Esophagus muscularis mucosa (tissue), 4 donors: ENCODE measurements around the gene FNIP2. TPM values are rescaled to one million over a fixed set of nuclear protein-coding genes. Genes with fewer than 3 reads are reported as not detected.
A peak's percentile ranks its signal among the peaks of the same experiment; 100 is the strongest.
"Not testable (repeated sequence)": the region's sequence is repeated elsewhere in the genome, so short reads cannot be mapped to it uniquely, and the experiment has no call there.

Experiments used
- DNase-seq: peaks from one replicate; pipeline ENCODE4 v3.0.0-alpha.2; 2017; ENCODE audit errors: extremely low spot score
- H3K27ac ChIP-seq, 4 donors: fragments of 200-600 bp; sonication (generic); replicated peaks in 1 of 4; 1 replicate in 3 of 4; 2 replicates in 1 of 4; pipeline ENCODE4 v1.5.1; 2016 to 2019; ENCODE audit warnings: mild to moderate bottlenecking in 1 of 4
- H3K27me3 ChIP-seq, 4 donors: fragments of 200-600 bp; sonication (generic); one replicate each; pipeline versions ENCODE4 v1.5.1 to v1.6.0; 2016 to 2019
- H3K36me3 ChIP-seq, 4 donors: fragments of 200-600 bp; sonication (generic); one replicate each; pipeline ENCODE4 v1.5.1; 2016 to 2019
- H3K4me1 ChIP-seq, 4 donors: fragments of 200-600 bp; sonication (generic); one replicate each; pipeline ENCODE4 v1.5.1; 2016 to 2019
- H3K4me3 ChIP-seq, 4 donors: fragments of 200-600 bp; sonication (generic); 1 replicate in 2 of 4; 2 replicates in 2 of 4; pipeline ENCODE4 v1.5.1; 2016 to 2019; ENCODE audit warnings: mild to moderate bottlenecking in 4 of 4, moderate library complexity in 1 of 4
- H3K9me3 ChIP-seq, 4 donors: fragments of 200-600 bp; sonication (generic); 1 replicate in 3 of 4; 2 replicates in 1 of 4; pipeline ENCODE4 v1.5.1; 2016 to 2019
- EP300 ChIP-seq: sonication (generic); formaldehyde crosslinking; IDR thresholded peaks from one replicate; pipeline ENCODE4 v1.6.1; 2017; ENCODE audit warnings: antibody characterized with exemption
- POLR2A ChIP-seq: fragments of 450-650 bp; IDR thresholded peaks from one replicate; pipeline ENCODE4 v1.6.1; 2017; ENCODE audit warnings: antibody characterized with exemption, moderate library complexity, mild to moderate bottlenecking, low read depth
- POLR2AphosphoS5 ChIP-seq, 2 donors: sonication (generic); formaldehyde crosslinking; IDR thresholded peaks; one replicate each; pipeline ENCODE4 v1.6.1; 2017; ENCODE audit warnings: antibody characterized with exemption in 2 of 2
- WGBS: methylation state at CpG from one replicate; pipeline ENCODE4 v1.1.5; 2018; 5-methylcytosine and 5-hydroxymethylcytosine counted together
- intact Hi-C: fragments of 100-400 bp; cut with DNase I; formaldehyde crosslinking; loops from one replicate; pipeline ENCODE4 v1.15.1; 2023
- total RNA-seq, 4 donors: library from RNA; depleted of rRNA; stranded (reverse); fragments of >200 nt; gene quantifications; one replicate each; pipeline versions ENCODE4 v1.1.0 to v1.2.1, GENCODE V29; 2016
- TF ChIP-seq, protein P1 (sequence below), 3 experiments: fragments of 200-600 bp in 2 of 3; fragments of 450-650 bp in 1 of 3; sonication (generic) in 2 of 3; IDR thresholded peaks; one replicate each; pipeline ENCODE4 v1.5.1; 2017 to 2019; ENCODE audit warnings: antibody characterized with exemption in 3 of 3, mild to moderate bottlenecking in 2 of 3, moderate library complexity in 1 of 3

FNIP2 gene
- total RNA-seq, 4 donors from 2014 or later, result 80.0 to 97.7 (median 87.4) TPM

DNA sequence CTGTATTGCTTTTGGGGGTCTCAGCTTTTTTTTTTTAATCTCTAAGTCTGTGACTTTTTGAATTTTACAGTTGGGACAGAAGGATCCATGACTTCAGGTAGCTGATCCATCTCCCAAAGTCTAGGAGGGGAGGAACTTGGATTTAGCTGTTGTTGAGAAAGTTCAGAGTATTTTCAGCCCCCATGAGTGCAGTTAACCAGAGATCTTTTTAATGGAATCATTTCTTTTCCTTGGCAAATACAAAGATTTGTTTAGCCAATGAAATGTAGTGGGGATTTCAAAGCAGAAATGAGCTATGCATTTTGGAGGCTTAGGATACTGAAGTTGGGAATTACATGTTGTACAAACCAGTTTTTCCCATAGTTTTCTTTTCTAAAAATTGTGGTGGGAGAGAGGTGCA, 18.1 kb downstream of the FNIP2 start:
- Histone ChIP-seq H3K4me1 (peaks cover 74 to 85% (median 85%) of the 10 kb centered on the region in 4 donors), H3K27ac (peak overlapping the region; percentile 58 to 74 (median 70)), H3K4me3 (no peak overlapping the region), H3K27me3 (no peaks in the 10 kb centered on the region), H3K9me3 (no peaks in the 10 kb centered on the region), H3K36me3 (no peaks in the 10 kb centered on the region)
- intact Hi-C loops, result no loop called here
- no peak for DNase-seq
- TF ChIP-seq, protein P1, sequence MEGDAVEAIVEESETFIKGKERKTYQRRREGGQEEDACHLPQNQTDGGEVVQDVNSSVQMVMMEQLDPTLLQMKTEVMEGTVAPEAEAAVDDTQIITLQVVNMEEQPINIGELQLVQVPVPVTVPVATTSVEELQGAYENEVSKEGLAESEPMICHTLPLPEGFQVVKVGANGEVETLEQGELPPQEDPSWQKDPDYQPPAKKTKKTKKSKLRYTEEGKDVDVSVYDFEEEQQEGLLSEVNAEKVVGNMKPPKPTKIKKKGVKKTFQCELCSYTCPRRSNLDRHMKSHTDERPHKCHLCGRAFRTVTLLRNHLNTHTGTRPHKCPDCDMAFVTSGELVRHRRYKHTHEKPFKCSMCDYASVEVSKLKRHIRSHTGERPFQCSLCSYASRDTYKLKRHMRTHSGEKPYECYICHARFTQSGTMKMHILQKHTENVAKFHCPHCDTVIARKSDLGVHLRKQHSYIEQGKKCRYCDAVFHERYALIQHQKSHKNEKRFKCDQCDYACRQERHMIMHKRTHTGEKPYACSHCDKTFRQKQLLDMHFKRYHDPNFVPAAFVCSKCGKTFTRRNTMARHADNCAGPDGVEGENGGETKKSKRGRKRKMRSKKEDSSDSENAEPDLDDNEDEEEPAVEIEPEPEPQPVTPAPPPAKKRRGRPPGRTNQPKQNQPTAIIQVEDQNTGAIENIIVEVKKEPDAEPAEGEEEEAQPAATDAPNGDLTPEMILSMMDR (IDR thresholded peaks at IDR 0.05), result no peak
- TF ChIP-seq POLR2AphosphoS5 (IDR thresholded peaks at IDR 0.05) (no peak), POLR2A (no peak), EP300 (no peak)

GRCh38 chr4:158787709-158788475, 19.1 kb downstream of the FNIP2 start:
- TF ChIP-seq EP300, result no peak
- no peak for TF ChIP-seq POLR2A
- no peak for TF ChIP-seq POLR2AphosphoS5 (IDR thresholded peaks at IDR 0.05)
- TF ChIP-seq, protein P1 (IDR thresholded peaks at IDR 0.05), result no peak
- DNase-seq, result no peak
- H3K9me3 ChIP-seq, result no peaks in the 10 kb centered on the region
- no peak overlapping the region for H3K27ac ChIP-seq
- 90% methylated on average over 15 of the region's 15 CpGs for WGBS
- intact Hi-C loops, result no loop called here
- no peaks in the 10 kb centered on the region for H3K36me3 ChIP-seq
- no peak overlapping the region for H3K4me3 ChIP-seq
- peaks cover 73 to 85% (median 82%) of the 10 kb centered on the region in 4 donors for H3K4me1 ChIP-seq
- no peaks in the 10 kb centered on the region for H3K27me3 ChIP-seq

DNA sequence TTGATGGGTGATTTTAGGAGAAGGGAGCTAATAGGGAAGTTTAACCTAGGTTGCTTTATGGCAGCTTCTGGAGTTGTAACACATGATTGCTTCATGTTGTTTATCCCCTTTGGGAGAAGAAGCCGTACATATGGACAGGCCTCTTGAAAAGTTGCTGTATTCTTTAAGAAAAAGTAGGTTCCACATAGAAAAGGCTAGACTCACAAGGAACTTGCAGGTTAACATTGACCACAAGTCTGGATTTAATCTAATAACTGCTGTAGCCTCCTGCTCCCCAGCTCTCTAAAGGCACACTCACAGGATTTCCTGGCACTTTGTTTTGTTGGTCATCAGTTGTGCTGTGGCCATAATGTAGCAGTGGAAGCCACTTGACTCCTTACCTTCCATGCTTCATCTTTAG, 19.7 kb downstream of the FNIP2 start:
- DNase-seq, result no peak
- WGBS, result 64% methylated on average over 1 of the region's 1 CpG
- intact Hi-C loops, result no loop called here
- H3K4me3 ChIP-seq, result no peak overlapping the region
- H3K27me3 ChIP-seq, result no peaks in the 10 kb centered on the region
- H3K4me1 ChIP-seq, result peaks cover 73 to 85% (median 82%) of the 10 kb centered on the region in 4 donors
- no peak for TF ChIP-seq EP300
- no peak for TF ChIP-seq POLR2A
- TF ChIP-seq, protein P1 (IDR thresholded peaks at IDR 0.05), result no peak
- no peak for TF ChIP-seq POLR2AphosphoS5 (IDR thresholded peaks at IDR 0.05)
- H3K27ac ChIP-seq, result no peak overlapping the region
- no peaks in the 10 kb centered on the region for H3K9me3 ChIP-seq
- no peaks in the 10 kb centered on the region for H3K36me3 ChIP-seq

DNA sequence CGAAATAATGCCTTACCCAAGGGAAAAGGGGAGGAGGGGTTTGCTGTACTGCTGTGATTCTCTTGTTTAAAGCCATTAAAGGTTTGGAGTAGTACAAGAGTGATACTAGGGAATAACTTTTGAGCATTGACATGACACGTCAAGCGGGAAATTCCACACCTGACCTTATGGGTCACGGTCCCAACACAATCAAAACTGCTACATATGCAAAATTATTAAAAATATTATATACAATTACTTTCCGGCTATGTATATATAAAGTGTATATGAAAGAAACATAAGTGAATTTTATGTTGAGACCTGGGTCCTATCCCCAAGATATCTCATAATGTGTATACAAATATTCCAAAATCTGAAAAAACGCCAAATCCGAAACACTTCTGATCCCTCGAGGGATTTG, 21.0 kb downstream of the FNIP2 start:
- TF ChIP-seq POLR2A, result no peak
- TF ChIP-seq POLR2AphosphoS5 (IDR thresholded peaks at IDR 0.05), result no peak
- no peak for TF ChIP-seq EP300
- TF ChIP-seq, protein P1 (IDR thresholded peaks at IDR 0.05), result no peak
- intact Hi-C loops, result no loop called here
- DNase-seq, result no peak
- Histone ChIP-seq H3K36me3 (no peaks in the 10 kb centered on the region), H3K27me3 (no peaks in the 10 kb centered on the region), H3K27ac (no peak overlapping the region), H3K4me1 (peaks cover 61 to 81% (median 78%) of the 10 kb centered on the region in 4 donors), H3K4me3 (no peak overlapping the region), H3K9me3 (no peaks in the 10 kb centered on the region)
- 91% methylated on average over 8 of the region's 8 CpGs for WGBS

DNA sequence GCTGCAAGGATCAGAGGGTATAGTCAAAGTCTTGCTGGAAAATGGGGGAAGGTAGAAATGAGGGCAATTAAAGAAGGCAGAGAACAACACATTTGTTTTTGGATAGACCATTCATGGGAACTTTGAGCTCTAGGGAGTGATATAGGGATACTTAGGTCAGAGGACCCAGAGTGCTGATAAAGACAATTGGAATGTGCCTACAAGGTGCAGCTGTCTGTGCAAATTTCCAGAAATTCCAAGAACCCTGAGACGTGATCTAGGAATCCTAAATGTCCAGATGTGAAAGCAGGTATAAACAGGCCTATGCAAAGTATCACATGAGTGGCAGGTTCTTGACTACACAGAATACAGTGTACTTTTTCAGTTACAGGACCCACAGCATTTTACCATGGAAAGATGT, 24.2 kb downstream of the FNIP2 start:
- intact Hi-C loops, result no loop called here
- Histone ChIP-seq H3K36me3 (no peaks in the 10 kb centered on the region), H3K4me1 (peaks cover 58 to 78% (median 75%) of the 10 kb centered on the region in 4 donors), H3K27ac (no peak overlapping the region), H3K4me3 (no peak overlapping the region), H3K27me3 (no peaks in the 10 kb centered on the region), H3K9me3 (no peaks in the 10 kb centered on the region)
- WGBS, result 64% methylated on average over 1 of the region's 1 CpG
- TF ChIP-seq, protein P1 (IDR thresholded peaks at IDR 0.05), result no peak
- TF ChIP-seq POLR2A, result no peak
- no peak for TF ChIP-seq EP300
- TF ChIP-seq POLR2AphosphoS5 (IDR thresholded peaks at IDR 0.05), result no peak
- no peak for DNase-seq

DNA sequence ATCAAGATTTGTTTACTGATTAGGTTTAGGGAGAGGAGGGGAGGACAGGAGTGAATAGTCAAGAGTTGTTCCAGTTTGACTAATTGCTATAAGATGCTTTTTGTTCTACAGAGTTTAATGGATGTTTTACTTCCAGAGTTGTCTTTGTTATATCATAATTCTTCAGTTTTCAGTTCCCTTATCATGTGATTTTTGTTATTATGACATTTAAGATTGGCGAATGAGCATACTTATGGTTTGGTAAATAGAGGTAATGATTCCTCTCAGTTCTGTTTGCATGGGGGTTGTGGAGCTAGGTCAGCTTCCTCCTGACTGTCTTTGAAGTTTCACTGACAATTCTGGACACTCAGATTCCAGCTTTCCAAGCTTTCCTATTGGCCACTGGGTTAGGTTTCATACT, 24.6 kb downstream of the FNIP2 start:
- H3K36me3 ChIP-seq, DNase-seq, H3K27ac ChIP-seq, H3K9me3 ChIP-seq, H3K27me3 ChIP-seq, intact Hi-C loops, H3K4me3 ChIP-seq: not testable (repeated sequence)
- WGBS, result 87% methylated on average over 1 of the region's 1 CpG
- H3K4me1 ChIP-seq, result peaks cover 55 to 78% (median 75%) of the 10 kb centered on the region in 4 donors
